Stomach (tissue), 9 donors: Measurements from ENCODE around the gene ITSN2. TPM values are rescaled to one million over a fixed set of nuclear protein-coding genes. Genes with fewer than 3 reads are reported as not detected.

Source experiments
- DNase-seq, 2 donors: peaks; one replicate each; pipeline versions ENCODE4 v3.0.0 to v3.0.0-alpha.2; 2013 to 2019
- H3K27ac ChIP-seq, 5 donors: fragments of 200-600 bp in 4 of 5; sonication (generic) in 4 of 5; one replicate each; pipeline ENCODE4 v1.5.1; 2013 to 2019; ENCODE audit warnings: mild to moderate bottlenecking in 1 of 5, moderate library complexity in 1 of 5
- H3K27me3 ChIP-seq, 3 donors: fragments of 200-600 bp; sonication (generic); one replicate each; pipeline ENCODE4 v1.5.1; 2017 to 2019; ENCODE audit warnings: mixed run types in 1 of 3
- H3K36me3 ChIP-seq, 4 donors: fragments of 200-600 bp; sonication (generic); 1 replicate in 3 of 4; 2 replicates in 1 of 4; pipeline ENCODE4 v1.5.1; 2016 to 2019
- H3K4me1 ChIP-seq, 4 donors: fragments of 200-600 bp; sonication (generic); one replicate each; pipeline ENCODE4 v1.5.1; 2016 to 2019
- H3K4me3 ChIP-seq, 4 donors: fragments of 200-600 bp; sonication (generic) in 3 of 4; one replicate each; pipeline ENCODE4 v1.5.1; 2016 to 2019; ENCODE audit warnings: mild to moderate bottlenecking in 1 of 4
- H3K9me3 ChIP-seq, 4 donors: fragments of 200-600 bp; sonication (generic); one replicate each; pipeline ENCODE4 v1.5.1; 2016 to 2019
- CTCF ChIP-seq, 7 experiments: fragments of 450-650 bp in 4 of 7; fragments of 200-600 bp in 3 of 7; sonication (generic) in 3 of 7; IDR thresholded peaks; one replicate each; pipeline ENCODE4 v1.5.1; 2016 to 2019; ENCODE audit warnings: antibody characterized with exemption in 7 of 7, control low read depth in 2 of 7, mild to moderate bottlenecking in 1 of 7
- EP300 ChIP-seq: sonication (generic); formaldehyde crosslinking; IDR thresholded peaks from one replicate; pipeline ENCODE4 v1.6.1; 2017; ENCODE audit warnings: antibody characterized with exemption
- POLR2A ChIP-seq, 4 donors: fragments of 450-650 bp; IDR thresholded peaks; one replicate each; pipeline ENCODE4 v1.6.1; 2016; ENCODE audit warnings: antibody characterized with exemption in 4 of 4, control low read depth in 2 of 4, mild to moderate bottlenecking in 1 of 4, moderate library complexity in 1 of 4
- POLR2AphosphoS5 ChIP-seq, 3 donors: sonication (generic); formaldehyde crosslinking; IDR thresholded peaks; one replicate each; pipeline ENCODE4 v1.6.1; 2016; ENCODE audit warnings: antibody characterized with exemption in 3 of 3
- WGBS, 5 donors: extraction: QIAGEN DNeasy Blood & Tissue Kit in 3 of 5; methylation state at CpG; one replicate each; pipeline versions ENCODE4 v1.1.5 to v1.1.7; 2013 to 2018; 5-methylcytosine and 5-hydroxymethylcytosine counted together
- intact Hi-C: fragments of 100-400 bp; cut with DNase I; formaldehyde crosslinking; loops from one replicate; pipeline ENCODE4 v1.15.1; 2023; ENCODE audit warnings: low total_unique reads
- polyA plus RNA-seq, 3 donors: library from polyadenylated mRNA; stranded (reverse); fragments of 200-250 nt; gene quantifications; one replicate each; pipeline ENCODE4 v1.2.3, GENCODE V29; 2013
- total RNA-seq, 5 donors: library from RNA; depleted of rRNA; stranded (reverse); fragments of >200 nt; gene quantifications; one replicate each; pipeline versions ENCODE4 v1.1.0 to v1.2.3, GENCODE V29; 2014 to 2016
- donor health status: healthy with polysubstance abuse.
- donor health status: Bipolar disorder and iron deficiency.
- donor health status: healthy.

ITSN2 gene
- total and polyA plus RNA-seq, 8 donors: 14.6 to 216 (median 44.9) TPM

GRCh38 chr2:24287171-24287570 lies 73.2 kb downstream of the ITSN2 start:
- 93 to 100% (median 96%) methylated on average over 1 of the region's 1 CpG for WGBS, 5 donors
- intact Hi-C loops: no loop called here
- Histone ChIP-seq H3K4me1 (no peaks in the 10 kb centered on the region), H3K27ac (no peak overlapping the region), H3K27me3 (no peaks in the 10 kb centered on the region), H3K9me3 (no peaks in the 10 kb centered on the region), H3K36me3 (peaks cover 12 to 77% (median 74%) of the 10 kb centered on the region in 4 donors), H3K4me3 (no peak overlapping the region)
- no peak for TF ChIP-seq CTCF (IDR thresholded peaks at IDR 0.05)
- no peak for TF ChIP-seq EP300
- DNase-seq: no peak

GRCh38 chr2:24285484-24286152 lies 74.7 kb downstream of the ITSN2 start:
- no peak for DNase-seq
- Histone ChIP-seq H3K4me3 (no peak overlapping the region), H3K36me3 (peaks cover 3 to 74% (median 71%) of the 10 kb centered on the region in 4 donors), H3K9me3 (no peaks in the 10 kb centered on the region), H3K27ac (no peak overlapping the region), H3K4me1 (no peaks in the 10 kb centered on the region), H3K27me3 (no peaks in the 10 kb centered on the region)
- WGBS, 5 donors: 83 to 96% (median 90%) methylated on average over 2 of the region's 2 CpGs
- no peak for TF ChIP-seq POLR2A (IDR thresholded peaks at IDR 0.05)
- TF ChIP-seq EP300: no peak
- no peak for TF ChIP-seq CTCF (IDR thresholded peaks at IDR 0.05)
- no peak for TF ChIP-seq POLR2AphosphoS5 (IDR thresholded peaks at IDR 0.05)
- intact Hi-C loops: no loop called here

- H3K27me3 ChIP-seq: no peaks in the 10 kb centered on the region
- H3K36me3 ChIP-seq: peaks cover 5 to 57% (median 50%) of the 10 kb centered on the region in 4 donors
- no peaks in the 10 kb centered on the region for H3K9me3 ChIP-seq
- H3K27ac ChIP-seq: no peak overlapping the region
- no peak for TF ChIP-seq EP300
- no peak for TF ChIP-seq CTCF (IDR thresholded peaks at IDR 0.05)
- no peak for TF ChIP-seq POLR2AphosphoS5 (IDR thresholded peaks at IDR 0.05)
- no peak for TF ChIP-seq POLR2A (IDR thresholded peaks at IDR 0.05)
- intact Hi-C loops: no loop called here
- H3K4me1 ChIP-seq: peaks cover 8 to 15% (median 11%) of the 10 kb centered on the region in 4 donors
- 94 to 100% (median 97%) methylated on average over 2 of the region's 2 CpGs for WGBS, 5 donors
- DNase-seq: no peak
- H3K4me3 ChIP-seq: no peak overlapping the region
Measured at GRCh38 chr2:24280645-24281044, 79.7 kb downstream of the ITSN2 start.

- Histone ChIP-seq H3K9me3 (no peaks in the 10 kb centered on the region), H3K4me1 (peaks cover 8 to 15% (median 11%) of the 10 kb centered on the region in 4 donors), H3K36me3 (peaks cover 4 to 57% (median 50%) of the 10 kb centered on the region in 4 donors), H3K4me3 (no peak overlapping the region), H3K27me3 (no peaks in the 10 kb centered on the region), H3K27ac (no peak overlapping the region)
- DNase-seq: no peak
- intact Hi-C loops: no loop called here
- WGBS, 5 donors: 86 to 93% (median 90%) methylated on average over 4 of the region's 4 CpGs
- TF ChIP-seq POLR2A (IDR thresholded peaks at IDR 0.05) (no peak), EP300 (no peak), CTCF (IDR thresholded peaks at IDR 0.05) (no peak), POLR2AphosphoS5 (IDR thresholded peaks at IDR 0.05) (no peak)
Measured at GRCh38 chr2:24280161-24280560, 80.2 kb downstream of the ITSN2 start.
